GM12878 (cell line): ENCODE data around the gene RTN4R. TPM values are rescaled to one million over a fixed set of nuclear protein-coding genes. Genes with fewer than 3 reads are reported as not detected.

Experiments used
- ATAC-seq: fragments of 200-7000 bp; cut with Tn5 transposase; 3 replicates; pipeline ENCODE4 v1.9.1; 2020; ENCODE audit warnings: mild to moderate bottlenecking, moderate library complexity
- BruUV-seq: library from RNA; stranded (reverse); fragments of 400-500 nt; replicated peaks from 2 replicates; lab custom pipeline; 2021; lab: Mats Ljungman, UMichigan
- CTCF ChIA-PET: fragments of 300-600 bp; sonication (Branson Sonifier 250); formaldehyde crosslinking; extraction: SDS; loops from one replicate; lab custom pipeline; 2021; ENCODE audit warnings: inconsistent platforms; lab: Yijun Ruan, JAX
- POLR2A ChIA-PET: fragments of 350-600 bp; formaldehyde crosslinking; extraction: SDS; loops from one replicate; lab custom pipeline; 2021; ENCODE audit warnings: inconsistent platforms; lab: Charles Lee
- RAD21 ChIA-PET: fragments of 300-600 bp; sonication (Branson Sonifier 250); formaldehyde crosslinking; loops from one replicate; lab custom pipeline; 2023; ENCODE audit warnings: antibody characterized with exemption; ENCODE audit not compliant: unreplicated experiment; lab: Charles Lee
- SMC1A ChIA-PET: fragments of 300-600 bp; sonication (Branson Sonifier 250); formaldehyde crosslinking; loops from one replicate; lab custom pipeline; 2023; ENCODE audit not compliant: unreplicated experiment, uncharacterized antibody; lab: Charles Lee
- DNase-seq: peaks from one replicate; pipeline ENCODE4 v3.0.0-alpha.2; 2011; ENCODE audit warnings: low read depth, low spot score
- FAIRE-seq: peaks from 3 replicates; lab custom pipeline; 2011; peaks lifted over from hg19 to GRCh38; lab: Jason Lieb, UNC
- H2AFZ ChIP-seq: 2 replicates; pipeline ENCODE4 v1.6.0; 2011; ENCODE audit warnings: low read depth, low read length, control low read depth; ENCODE audit not compliant: control insufficient read depth
- H3K27ac ChIP-seq: 2 replicates; pipeline ENCODE4 v1.5.1; 2011; ENCODE audit warnings: control low read depth; ENCODE audit not compliant: control insufficient read depth, insufficient read depth
- H3K27me3 ChIP-seq, 2 experiments: replicated peaks in 1 of 2; 2 replicates each; pipeline versions ENCODE4 v1.6.0 to v1.6.1; 2011; ENCODE audit warnings: low read length in 1 of 2; ENCODE audit not compliant: control insufficient read depth in 2 of 2, insufficient read depth in 2 of 2
- H3K36me3 ChIP-seq, 2 experiments: 2 replicates each; pipeline ENCODE4 v1.5.1; 2011; ENCODE audit warnings: low read length in 1 of 2; ENCODE audit not compliant: control insufficient read depth in 2 of 2, insufficient read depth in 2 of 2
- H3K4me1 ChIP-seq: 2 replicates; pipeline ENCODE4 v1.6.1; 2011; ENCODE audit warnings: mild to moderate bottlenecking, low read length, moderate library complexity, mixed read lengths; ENCODE audit not compliant: control insufficient read depth, insufficient read depth
- H3K4me2 ChIP-seq: 2 replicates; pipeline ENCODE4 v1.6.0; 2011; ENCODE audit warnings: control low read depth; ENCODE audit not compliant: control insufficient read depth, insufficient read depth
- H3K4me3 ChIP-seq: fragments of 200-600 bp; sonication (generic); 2 replicates; pipeline ENCODE4 v1.5.1; 2016
- H3K79me2 ChIP-seq: 2 replicates; pipeline ENCODE4 v1.6.0; 2011; ENCODE audit warnings: low read length; ENCODE audit not compliant: control insufficient read depth, insufficient read depth
- H3K9ac ChIP-seq: 2 replicates; pipeline ENCODE4 v1.8.0; 2011; ENCODE audit warnings: low read length, control low read depth, mixed read lengths; ENCODE audit not compliant: control insufficient read depth, insufficient read depth
- H3K9me3 ChIP-seq: replicated peaks from 3 replicates; pipeline ENCODE4 v1.5.1; 2011; ENCODE audit warnings: mild to moderate bottlenecking, low read length; ENCODE audit not compliant: control insufficient read depth, insufficient read depth
- H4K20me1 ChIP-seq: 2 replicates; pipeline ENCODE4 v1.6.0; 2011; ENCODE audit not compliant: control insufficient read depth, insufficient read depth
- ATF7 ChIP-seq: fragments of 450-650 bp; IDR thresholded peaks from 2 replicates; pipeline ENCODE4 v1.6.1; 2016; ENCODE audit warnings: low read depth, mild to moderate bottlenecking
- BHLHE40 ChIP-seq, 2 experiments: fragments of 450-650 bp in 1 of 2; IDR thresholded peaks; 2 replicates each; pipeline ENCODE4 v1.6.1; 2011 to 2017; ENCODE audit warnings: low read depth in 2 of 2, borderline replicate concordance in 1 of 2, improper control_type of control experiment in 1 of 2, low read length in 1 of 2, mild to moderate bottlenecking in 1 of 2
- CBX5 ChIP-seq: sonication (generic); IDR thresholded peaks from 2 replicates; pipeline ENCODE4 v1.6.1; 2016; ENCODE audit warnings: low read depth, moderate library complexity, mild to moderate bottlenecking, inconsistent platforms
- EZH2 ChIP-seq: IDR thresholded peaks from 2 replicates; pipeline ENCODE4 v1.6.1; 2012; ENCODE audit warnings: low read depth, mild to moderate bottlenecking, control low read depth, inconsistent platforms, low read length, borderline replicate concordance; ENCODE audit not compliant: control insufficient read depth
- RBBP5 ChIP-seq: fragments of 200-600 bp; sonication (generic); conservative IDR thresholded peaks from 2 replicates; pipeline ENCODE4 v1.6.1; 2016
- SUZ12 ChIP-seq: fragments of 200-600 bp; sonication (generic); IDR thresholded peaks from one replicate; pipeline ENCODE4 v1.6.1; 2018; ENCODE audit warnings: antibody characterized with exemption, mild to moderate bottlenecking; ENCODE audit not compliant: unreplicated experiment
- TARDBP ChIP-seq: IDR thresholded peaks from 2 replicates; pipeline ENCODE4 v1.6.1; 2016; ENCODE audit warnings: borderline replicate concordance
- ZNF384 ChIP-seq: IDR thresholded peaks from 2 replicates; pipeline ENCODE4 v1.6.1; 2012; ENCODE audit warnings: low read depth, mild to moderate bottlenecking, low read length, improper control_type of control experiment, borderline replicate concordance
- ZZZ3 ChIP-seq: IDR thresholded peaks from 2 replicates; pipeline ENCODE4 v1.6.1; 2011; ENCODE audit warnings: low read depth; ENCODE audit not compliant: control insufficient read depth, insufficient read length
- WGBS: methylation state at CpG from one replicate; pipeline ENCODE4 v1.1.6; 2016; ENCODE audit warnings: low lambda C conversion rate; ENCODE audit not compliant: insufficient replicate concordance, insufficient coverage; ENCODE audit errors: missing lambda C conversion rate; 5-methylcytosine and 5-hydroxymethylcytosine counted together
- in situ Hi-C: fragments of 300-500 bp; cut with MboI; formaldehyde crosslinking; loops from 9 replicates; pipeline ENCODE4 v1.14.3; 2018; ENCODE audit warnings: mixed read lengths
- intact Hi-C: fragments of 100-400 bp; cut with micrococcal nuclease; formaldehyde crosslinking; loops from one replicate; pipeline ENCODE4 v1.14.2; 2022; ENCODE audit not compliant: unreplicated experiment
- polyA plus RNA-seq, 11 experiments: library from polyadenylated mRNA; depleted of rRNA in 4 of 11; unstranded in 6 of 11; stranded (reverse) in 5 of 11; fragments of >200 nt; fragmentation: Nextera tagmentation in 4 of 11; fragmentation: Illumina TruSeq in 1 of 11; extraction: Ambion mirVana in 4 of 11; extraction: Trizol in 1 of 11; gene quantifications; 1 replicate in 1 of 11; 2 replicates in 10 of 11; pipeline versions ENCODE4 v1.2.1 to v1.2.3, GENCODE V29; 2011 to 2016; ENCODE audit warnings: inconsistent platforms in 2 of 11, missing spikeins in 2 of 11, low read depth in 1 of 11
- total RNA-seq, 4 experiments: library from RNA; depleted of rRNA in 3 of 4; stranded (reverse); fragments of >200 nt in 3 of 4; fragmentation: Illumina TruSeq in 1 of 4; extraction: Trizol in 1 of 4; gene quantifications; 2 replicates each; pipeline versions ENCODE4 v1.2.1 to v1.2.3, GENCODE V29; 2013 to 2021
- TF ChIP-seq, protein P1 (sequence below): fragments of 450-650 bp; IDR thresholded peaks from 2 replicates; pipeline ENCODE4 v1.6.1; 2017; ENCODE audit warnings: borderline replicate concordance
- TF ChIP-seq, protein P2 (sequence below): fragments of 450-650 bp; IDR thresholded peaks from 2 replicates; pipeline ENCODE4 v1.6.1; 2016; ENCODE audit warnings: mild to moderate bottlenecking, moderate library complexity, borderline replicate concordance
- TF ChIP-seq, protein P3 (sequence below): fragments of 450-650 bp; IDR thresholded peaks from 2 replicates; pipeline ENCODE4 v1.6.1; 2017; ENCODE audit warnings: mild to moderate bottlenecking

The RTN4R gene
- total and polyA plus RNA-seq, 10 of the 15 experiments (the other 5 are each of a cell fraction or from before 2014, with no cell fraction given) = 0.03 to 1.0 (median 0.60) TPM; not detected in 2

DNA sequence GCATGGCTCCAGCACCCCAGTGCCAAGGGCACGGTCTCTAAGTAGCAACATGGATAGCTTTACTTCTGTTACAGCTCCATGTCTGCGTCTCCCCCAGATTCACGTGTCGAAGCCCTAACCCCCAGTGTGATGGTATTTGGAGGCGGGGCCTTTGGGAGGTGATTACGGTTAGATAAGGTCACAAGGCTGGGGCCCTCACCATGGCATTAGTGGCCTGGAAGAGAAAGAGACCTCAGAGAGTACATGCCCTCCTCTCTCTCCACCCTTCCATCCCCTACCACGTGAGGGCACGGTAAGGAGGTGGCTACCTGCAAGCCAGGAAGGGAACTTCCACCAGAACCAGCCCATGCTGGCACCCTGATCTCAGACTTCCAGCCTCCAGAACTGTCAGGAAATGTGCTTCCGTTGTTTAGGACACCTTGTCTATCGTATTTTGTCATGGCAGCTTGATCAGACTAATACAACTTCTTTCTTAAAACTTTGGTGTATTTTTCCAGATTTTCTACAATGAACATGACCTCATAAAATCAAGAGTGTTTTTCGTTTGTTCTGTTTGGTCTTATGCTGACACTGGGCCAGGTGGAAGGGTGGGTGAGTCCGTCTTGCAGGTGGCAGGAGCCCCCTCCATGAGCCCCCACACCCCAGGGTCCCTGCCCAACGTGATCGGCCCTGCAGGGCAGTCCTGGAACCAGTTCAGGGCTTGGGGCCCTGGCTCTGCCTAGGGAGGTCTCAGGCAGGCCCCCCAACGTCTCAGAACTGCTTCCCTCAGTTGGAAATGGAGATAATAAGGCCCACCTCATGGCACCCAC, 10.7 kb downstream of the RTN4R start (continued):
- TF ChIP-seq, protein P1, sequence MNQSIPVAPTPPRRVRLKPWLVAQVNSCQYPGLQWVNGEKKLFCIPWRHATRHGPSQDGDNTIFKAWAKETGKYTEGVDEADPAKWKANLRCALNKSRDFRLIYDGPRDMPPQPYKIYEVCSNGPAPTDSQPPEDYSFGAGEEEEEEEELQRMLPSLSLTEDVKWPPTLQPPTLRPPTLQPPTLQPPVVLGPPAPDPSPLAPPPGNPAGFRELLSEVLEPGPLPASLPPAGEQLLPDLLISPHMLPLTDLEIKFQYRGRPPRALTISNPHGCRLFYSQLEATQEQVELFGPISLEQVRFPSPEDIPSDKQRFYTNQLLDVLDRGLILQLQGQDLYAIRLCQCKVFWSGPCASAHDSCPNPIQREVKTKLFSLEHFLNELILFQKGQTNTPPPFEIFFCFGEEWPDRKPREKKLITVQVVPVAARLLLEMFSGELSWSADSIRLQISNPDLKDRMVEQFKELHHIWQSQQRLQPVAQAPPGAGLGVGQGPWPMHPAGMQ = no peak

DNA sequence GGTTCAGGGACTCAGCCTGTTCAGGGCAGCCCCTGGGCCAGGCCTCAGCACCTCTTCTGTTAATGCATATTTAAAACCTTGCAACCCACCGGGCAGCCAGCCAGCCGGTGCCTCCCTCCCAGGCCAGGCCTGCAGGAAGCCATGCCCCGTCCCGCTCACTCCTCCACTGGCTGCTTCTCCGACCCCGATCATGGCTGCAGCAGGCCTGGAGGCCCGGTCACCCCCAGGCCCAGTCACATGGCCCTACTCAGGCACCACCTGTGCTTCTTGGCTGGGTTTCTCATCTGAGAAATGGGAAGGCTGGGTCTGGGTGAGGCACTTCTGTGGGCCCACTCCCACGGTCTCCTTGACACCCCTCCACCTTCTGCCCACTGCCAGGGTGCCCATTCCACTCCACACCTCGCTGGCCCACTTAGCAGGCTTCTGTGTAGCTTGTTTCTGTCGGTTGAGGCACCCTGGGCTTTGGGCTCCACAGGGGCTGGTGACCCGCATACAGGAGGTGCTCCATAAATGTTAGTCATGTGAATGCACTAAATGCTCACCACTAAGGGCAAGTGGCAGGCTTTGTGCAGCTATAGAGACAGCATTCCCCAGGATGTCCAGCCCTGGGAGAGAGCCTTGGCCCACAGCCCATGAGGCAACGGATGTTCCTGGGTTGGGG, 11.4 kb downstream of the RTN4R start:
- ChIA-PET POLR2A (no interaction called here), SMC1A (no interaction called here), CTCF (no interaction called here), RAD21 (interaction anchor here (0.6 kb wide), 1 partner anchor 97 kb away, joined by 3 read pairs; no protein-coding TSS in a partner anchor)
- no peak overlapping the region for H3K4me2 ChIP-seq
- intact Hi-C loops (no loop called here), in situ Hi-C loops (no loop called here)
- no TSS peak for BruUV-seq
- no peaks in the 10 kb centered on the region for H3K79me2 ChIP-seq
- no peaks in the 10 kb centered on the region for H4K20me1 ChIP-seq
- ATAC-seq (no peak), FAIRE-seq (no peak), DNase-seq (no peak)
- no peak overlapping the region for H3K4me3 ChIP-seq
- no peaks in the 10 kb centered on the region; a peak in 1 of 4 replicates for H3K27me3 ChIP-seq
- no peaks in the 10 kb centered on the region for H3K4me1 ChIP-seq
- no peak overlapping the region for H3K27ac ChIP-seq
- H3K9ac ChIP-seq = no peak overlapping the region
- no peak overlapping the region for H2AFZ ChIP-seq
- H3K36me3 ChIP-seq = no peaks in the 10 kb centered on the region
- no peaks in the 10 kb centered on the region for H3K9me3 ChIP-seq
- 62% methylated on average over 12 of the region's 12 CpGs for WGBS
- TF ChIP-seq, protein P2, sequence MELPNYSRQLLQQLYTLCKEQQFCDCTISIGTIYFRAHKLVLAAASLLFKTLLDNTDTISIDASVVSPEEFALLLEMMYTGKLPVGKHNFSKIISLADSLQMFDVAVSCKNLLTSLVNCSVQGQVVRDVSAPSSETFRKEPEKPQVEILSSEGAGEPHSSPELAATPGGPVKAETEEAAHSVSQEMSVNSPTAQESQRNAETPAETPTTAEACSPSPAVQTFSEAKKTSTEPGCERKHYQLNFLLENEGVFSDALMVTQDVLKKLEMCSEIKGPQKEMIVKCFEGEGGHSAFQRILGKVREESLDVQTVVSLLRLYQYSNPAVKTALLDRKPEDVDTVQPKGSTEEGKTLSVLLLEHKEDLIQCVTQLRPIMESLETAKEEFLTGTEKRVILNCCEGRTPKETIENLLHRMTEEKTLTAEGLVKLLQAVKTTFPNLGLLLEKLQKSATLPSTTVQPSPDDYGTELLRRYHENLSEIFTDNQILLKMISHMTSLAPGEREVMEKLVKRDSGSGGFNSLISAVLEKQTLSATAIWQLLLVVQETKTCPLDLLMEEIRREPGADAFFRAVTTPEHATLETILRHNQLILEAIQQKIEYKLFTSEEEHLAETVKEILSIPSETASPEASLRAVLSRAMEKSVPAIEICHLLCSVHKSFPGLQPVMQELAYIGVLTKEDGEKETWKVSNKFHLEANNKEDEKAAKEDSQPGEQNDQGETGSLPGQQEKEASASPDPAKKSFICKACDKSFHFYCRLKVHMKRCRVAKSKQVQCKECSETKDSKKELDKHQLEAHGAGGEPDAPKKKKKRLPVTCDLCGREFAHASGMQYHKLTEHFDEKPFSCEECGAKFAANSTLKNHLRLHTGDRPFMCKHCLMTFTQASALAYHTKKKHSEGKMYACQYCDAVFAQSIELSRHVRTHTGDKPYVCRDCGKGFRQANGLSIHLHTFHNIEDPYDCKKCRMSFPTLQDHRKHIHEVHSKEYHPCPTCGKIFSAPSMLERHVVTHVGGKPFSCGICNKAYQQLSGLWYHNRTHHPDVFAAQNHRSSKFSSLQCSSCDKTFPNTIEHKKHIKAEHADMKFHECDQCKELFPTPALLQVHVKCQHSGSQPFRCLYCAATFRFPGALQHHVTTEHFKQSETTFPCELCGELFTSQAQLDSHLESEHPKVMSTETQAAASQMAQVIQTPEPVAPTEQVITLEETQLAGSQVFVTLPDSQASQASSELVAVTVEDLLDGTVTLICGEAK = no peak
- TF ChIP-seq CBX5 (no peak), RBBP5 (no peak), ATF7 (no peak), ZNF384 (no peak), ZZZ3 (no peak), TARDBP (no peak), SUZ12 (no peak), EZH2 (no peak), BHLHE40 (IDR thresholded peaks at IDR 0.05; ENCODE audit: borderline replicate concordance in 1 of 2, low read depth in 2 of 2, low read length in 1 of 2) (no peak)
- TF ChIP-seq, protein P3, sequence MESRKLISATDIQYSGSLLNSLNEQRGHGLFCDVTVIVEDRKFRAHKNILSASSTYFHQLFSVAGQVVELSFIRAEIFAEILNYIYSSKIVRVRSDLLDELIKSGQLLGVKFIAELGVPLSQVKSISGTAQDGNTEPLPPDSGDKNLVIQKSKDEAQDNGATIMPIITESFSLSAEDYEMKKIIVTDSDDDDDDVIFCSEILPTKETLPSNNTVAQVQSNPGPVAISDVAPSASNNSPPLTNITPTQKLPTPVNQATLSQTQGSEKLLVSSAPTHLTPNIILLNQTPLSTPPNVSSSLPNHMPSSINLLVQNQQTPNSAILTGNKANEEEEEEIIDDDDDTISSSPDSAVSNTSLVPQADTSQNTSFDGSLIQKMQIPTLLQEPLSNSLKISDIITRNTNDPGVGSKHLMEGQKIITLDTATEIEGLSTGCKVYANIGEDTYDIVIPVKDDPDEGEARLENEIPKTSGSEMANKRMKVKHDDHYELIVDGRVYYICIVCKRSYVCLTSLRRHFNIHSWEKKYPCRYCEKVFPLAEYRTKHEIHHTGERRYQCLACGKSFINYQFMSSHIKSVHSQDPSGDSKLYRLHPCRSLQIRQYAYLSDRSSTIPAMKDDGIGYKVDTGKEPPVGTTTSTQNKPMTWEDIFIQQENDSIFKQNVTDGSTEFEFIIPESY = no peak
